GOT3 (cell line): ENCODE results near the gene RAB11FIP3.
"Not testable (repeated sequence)": the region's sequence is repeated elsewhere in the genome, so short reads cannot be mapped to it uniquely, and the experiment has no call there.

Experiments
- DNase-seq: peaks from one replicate; lab custom pipeline; 2025; ENCODE audit warnings: mixed read lengths; lab: John Stamatoyannopoulos, UW

Gene RAB11FIP3

GRCh38 chr16:392450-393030 is 32.9 kb upstream of the RAB11FIP3 start:
- no peak for DNase-seq

DNA sequence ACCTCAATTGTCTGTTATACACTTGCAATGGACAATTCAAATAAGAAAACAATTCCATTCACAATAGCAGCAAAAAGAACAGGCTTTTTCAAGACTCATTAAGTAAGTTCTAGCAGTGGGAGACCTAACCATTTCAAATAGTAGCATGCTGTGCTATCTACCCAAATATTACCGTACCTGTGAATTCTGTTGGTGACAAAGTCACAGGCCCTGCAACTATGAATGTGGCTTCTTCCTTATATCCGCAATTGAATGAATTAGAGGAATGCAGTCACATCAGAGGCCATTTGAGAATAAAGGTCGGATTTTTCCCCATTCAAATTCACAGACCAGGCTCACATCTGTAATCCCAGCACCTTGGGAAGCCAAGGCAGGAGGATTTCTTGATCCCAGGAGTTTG is 29.2 kb upstream of the RAB11FIP3 start:
- no peak for DNase-seq

- DNase-seq: no peak
Measured at GRCh38 chr16:396605-397004, 28.8 kb upstream of the RAB11FIP3 start.

DNA sequence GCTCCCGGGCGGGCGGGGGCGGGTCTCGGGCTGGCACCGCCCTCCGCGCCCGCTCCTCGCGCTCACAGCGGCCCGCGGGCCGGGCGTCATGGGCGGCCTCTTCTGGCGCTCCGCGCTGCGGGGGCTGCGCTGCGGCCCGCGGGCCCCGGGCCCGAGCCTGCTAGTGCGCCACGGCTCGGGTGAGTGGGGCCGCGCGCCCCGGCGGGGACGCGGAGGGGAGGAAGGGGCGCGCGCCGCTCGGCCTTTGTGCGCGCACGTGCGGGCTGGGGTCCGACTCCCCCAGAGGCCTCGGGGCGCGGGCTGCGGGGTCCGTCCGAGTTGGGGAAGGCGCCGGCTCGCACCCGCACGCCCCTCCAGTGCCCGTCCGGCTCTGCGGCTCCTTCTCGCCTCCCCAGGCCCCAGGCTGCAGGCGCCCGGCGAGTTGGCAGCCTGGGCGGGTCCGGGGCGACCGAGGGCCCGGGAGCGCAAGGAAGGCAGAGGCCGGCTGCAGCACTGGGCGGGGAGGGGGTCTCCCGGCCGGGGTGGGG is 28.3 kb upstream of the RAB11FIP3 start, which contains the start of gene NME4:
TSS of gene NME4 (plus strand) at position 65 of the 527 bp plus-strand sequence. CDS start at position 89, 24 bp downstream.
- DNase-seq: no peak

GRCh38 chr16:397736-398332 is 27.6 kb upstream of the RAB11FIP3 start:
- DNase-seq: peak; percentile 36

DNA sequence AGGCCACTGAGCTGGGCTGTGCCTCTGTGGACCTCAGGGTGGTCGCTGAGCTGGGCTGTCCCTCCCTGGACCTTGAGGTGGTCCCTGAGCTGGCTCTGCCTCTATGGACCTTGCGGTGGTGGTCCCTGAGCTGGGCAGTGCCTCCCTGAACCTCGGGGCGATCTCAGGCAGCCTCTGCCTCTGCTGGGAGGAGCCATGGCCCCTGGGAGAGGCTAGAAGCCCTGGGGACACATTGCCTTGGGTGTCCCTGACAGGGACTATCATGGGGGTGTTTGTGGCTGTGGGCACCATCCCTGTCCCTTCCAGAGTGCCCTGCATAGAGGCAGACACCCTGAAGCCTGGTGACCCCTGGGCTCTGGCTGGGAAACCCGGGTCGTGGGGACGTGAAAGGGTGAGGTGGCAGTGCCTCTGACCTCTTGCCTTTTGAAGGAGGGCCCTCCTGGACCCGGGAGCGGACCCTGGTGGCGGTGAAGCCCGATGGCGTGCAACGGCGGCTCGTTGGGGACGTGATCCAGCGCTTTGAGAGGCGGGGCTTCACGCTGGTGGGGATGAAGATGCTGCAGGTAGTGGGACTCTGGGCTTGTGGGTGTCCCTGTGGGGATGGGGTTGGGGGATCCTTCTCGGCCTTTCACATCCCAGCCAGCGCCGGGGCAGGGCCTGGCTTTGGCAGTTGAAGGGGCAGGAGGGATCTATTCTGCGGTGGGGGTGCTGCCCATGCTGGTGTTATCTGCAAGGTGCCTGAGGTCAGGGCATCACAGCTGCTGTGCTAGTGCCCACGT is 26.7 kb upstream of the RAB11FIP3 start:
- DNase-seq: no peak

GRCh38 chr16:399340-400019 is 26.0 kb upstream of the RAB11FIP3 start:
- DNase-seq: no peak

- no peak for DNase-seq
Measured at GRCh38 chr16:400061-400591, 25.3 kb upstream of the RAB11FIP3 start.

DNA sequence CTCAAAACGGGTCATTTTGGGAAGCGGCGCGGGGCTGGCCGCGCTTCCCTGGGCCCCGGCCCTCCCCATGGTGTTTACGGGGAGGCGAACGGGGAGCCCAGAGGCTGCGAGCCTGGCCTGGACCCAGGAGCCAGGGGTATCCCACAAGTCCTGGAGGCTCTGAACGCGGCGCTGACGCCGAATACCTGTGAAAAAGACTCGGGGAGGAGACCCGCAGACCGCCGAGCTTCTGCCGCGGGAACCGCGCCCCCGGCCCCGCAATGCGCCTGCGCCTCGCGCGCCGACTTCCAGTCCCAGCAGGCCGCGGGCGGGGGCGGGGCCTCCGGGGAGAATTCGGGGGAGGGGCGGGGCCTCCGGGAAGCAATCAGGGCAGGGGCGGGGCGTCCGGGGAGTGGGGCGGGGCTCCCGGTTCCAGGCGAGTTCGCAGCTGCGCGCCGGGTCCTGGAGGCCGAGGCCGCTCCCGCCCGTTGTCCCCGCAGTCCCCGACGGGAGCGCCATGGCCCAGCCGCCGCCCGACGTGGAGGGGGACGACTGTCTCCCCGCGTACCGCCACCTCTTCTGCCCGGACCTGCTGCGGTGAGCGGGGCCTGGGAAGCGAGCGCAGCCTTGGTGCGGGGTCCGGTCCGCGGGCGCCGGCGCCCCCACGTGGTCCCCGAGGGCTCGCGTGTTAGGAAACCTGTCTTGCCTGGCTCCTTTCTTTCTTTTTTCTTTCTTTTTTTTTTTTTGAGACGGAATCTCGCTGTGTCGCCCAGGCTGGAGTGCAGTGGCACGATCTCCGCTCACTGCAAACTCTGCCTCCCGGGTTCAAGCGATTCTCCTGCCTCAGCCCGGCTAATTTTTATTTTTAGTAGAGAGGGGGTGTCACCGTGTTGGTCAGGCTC is 23.7 kb upstream of the RAB11FIP3 start, which contains the start of gene DECR2:
TSS of gene DECR2 (plus strand) at position 418 of the 881 bp plus-strand sequence. CDS start at position 497, 79 bp downstream.
- peak; percentile 87 for DNase-seq

- DNase-seq: no peak
Measured at GRCh38 chr16:404971-405486, 20.4 kb upstream of the RAB11FIP3 start.

DNA sequence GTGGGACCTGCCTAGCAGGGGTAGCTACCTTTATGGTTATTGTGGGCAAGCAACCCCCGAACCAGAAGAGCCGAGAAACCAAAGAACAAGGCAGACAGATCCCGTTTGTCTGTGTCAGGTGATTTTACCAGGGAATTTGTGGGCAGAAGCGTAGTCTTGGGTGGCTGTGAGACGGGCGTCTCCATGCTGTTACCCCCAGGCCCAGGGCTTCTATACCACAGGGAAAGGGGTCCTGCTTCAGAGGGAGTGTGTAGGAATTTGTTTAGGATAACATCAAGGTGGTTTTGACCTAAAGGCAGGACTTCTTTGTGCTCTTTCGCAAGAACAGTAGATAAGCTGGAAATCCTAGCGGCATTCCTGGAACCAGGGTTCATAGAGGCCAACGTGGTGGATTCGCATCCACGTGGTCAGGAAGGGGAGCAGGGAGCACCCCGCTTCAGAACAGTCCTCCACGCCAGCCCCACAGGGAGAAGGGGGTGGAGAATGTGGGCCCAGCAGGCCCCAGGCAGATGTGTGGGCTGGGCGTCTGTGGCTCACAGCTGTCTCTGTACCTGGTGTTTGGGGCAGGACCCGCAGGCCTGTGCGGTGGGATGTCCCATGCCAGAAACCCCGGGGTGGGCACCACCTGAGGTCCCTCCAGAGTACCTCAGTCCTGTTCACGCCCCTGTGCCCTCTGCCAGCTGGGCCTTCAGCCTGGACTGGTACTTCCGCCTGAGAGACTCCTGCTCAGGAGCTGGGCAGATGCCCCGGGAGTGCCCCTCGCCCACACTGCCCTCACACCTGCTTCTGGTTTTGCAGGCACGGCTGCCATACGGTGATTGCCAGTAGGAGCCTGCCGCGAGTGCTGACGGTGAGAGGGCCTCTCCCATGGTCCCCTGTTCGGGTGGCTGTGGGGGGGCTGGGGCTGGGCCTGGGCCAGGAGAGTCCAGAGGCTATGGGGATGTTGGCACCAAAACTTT is 19.6 kb upstream of the RAB11FIP3 start:
- no peak for DNase-seq

- DNase-seq: no peak
Measured at GRCh38 chr16:407253-407652, 18.2 kb upstream of the RAB11FIP3 start.

DNA sequence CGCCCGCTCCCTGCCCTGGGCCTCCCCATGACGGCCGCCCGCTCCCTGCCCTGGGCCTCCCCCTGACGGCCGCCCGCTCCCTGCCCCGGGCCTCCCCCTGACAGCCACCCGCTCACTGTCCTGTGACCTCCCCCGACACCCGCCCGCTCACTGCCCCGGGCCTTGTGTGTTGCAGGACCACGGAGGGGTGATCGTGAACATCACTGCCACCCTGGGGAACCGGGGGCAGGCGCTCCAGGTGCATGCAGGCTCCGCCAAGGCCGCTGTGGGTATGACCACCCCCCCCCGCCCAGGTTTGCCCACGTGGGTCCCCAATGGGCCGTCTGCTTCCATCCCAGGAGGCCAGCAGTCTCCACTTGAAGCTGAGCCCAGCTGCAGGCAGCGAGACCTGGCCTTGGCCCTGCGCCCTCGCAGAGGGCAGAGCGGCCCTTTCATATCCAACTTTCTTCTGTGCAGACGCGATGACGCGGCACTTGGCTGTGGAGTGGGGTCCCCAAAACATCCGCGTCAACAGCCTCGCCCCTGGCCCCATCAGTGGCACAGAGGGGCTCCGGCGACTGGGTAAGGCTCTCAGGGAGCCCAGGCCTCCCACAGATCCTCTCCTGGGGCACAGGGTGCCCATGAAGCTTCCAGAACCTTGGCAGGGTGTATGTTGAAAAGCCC is 14.8 kb upstream of the RAB11FIP3 start:
- DNase-seq: no peak

DNA sequence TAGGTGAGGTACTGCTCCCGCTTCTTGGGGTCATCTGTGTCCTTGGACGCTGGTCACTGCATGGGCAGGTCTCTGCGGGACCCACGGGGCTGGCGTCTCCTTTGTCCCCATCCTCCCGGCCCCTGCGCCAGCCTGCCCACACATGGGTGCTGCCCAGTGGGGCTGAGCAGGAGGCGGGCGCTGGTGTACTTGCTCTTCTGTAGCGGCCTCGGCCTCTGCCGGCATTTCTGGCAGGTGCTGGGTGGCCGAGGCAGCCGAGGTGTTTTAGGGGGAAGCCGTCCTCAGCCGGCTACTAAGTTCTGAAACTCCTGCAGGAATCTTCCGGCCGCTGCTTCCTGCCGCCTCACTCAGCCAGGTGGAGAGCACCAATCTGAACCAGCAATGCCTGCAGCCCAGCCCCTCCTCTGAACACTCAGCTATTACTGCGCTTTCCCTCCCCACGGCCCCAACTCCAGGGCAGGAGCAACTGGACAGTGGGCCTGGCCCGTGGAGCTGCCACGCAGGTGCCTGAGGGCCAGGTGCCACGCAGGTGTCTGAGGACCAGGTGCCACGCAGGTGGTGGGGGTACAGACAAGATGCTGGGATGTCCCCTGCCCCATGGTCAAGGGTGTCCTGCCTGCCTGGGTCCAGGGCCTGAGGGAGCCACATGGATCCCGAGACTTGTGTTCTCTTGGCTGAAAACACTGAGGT is 13.7 kb upstream of the RAB11FIP3 start:
- no peak for DNase-seq

DNA sequence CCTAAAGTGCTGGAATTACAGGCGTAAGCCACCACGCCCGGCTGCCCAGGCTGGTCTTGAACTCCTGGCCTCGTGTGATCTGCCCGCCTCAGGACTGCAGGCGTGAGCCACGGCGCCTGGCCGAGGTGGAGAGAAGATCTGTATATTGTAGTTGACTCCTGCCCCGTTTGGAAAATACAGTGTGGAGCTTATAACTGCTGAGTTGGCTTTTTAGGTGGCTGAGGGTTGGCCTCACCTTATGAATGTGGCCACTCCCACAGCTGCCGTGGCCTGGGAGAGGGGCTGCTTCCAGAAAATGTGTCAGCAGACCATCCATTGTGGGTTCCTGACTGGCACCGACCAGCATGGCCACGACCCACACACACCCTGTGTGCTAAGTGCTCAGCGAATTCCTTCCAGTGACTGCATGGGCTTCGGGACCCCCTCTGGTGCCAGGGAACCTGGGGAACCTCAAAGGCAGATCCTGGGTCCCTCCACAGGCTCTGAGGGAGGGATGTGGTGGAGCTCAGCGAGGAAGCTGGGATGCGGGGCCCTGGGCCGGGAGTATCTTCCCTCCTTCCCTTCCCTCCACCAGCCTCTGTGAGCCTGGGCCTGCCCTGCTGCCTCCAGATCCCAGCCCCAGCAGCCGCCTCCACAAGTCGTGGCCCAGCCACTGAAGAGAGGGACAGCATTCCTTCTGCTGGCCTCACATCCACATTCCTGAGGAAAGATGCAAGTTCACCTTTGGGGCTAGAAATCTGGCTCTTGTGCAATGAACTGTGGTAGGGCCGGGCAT is 10.9 kb upstream of the RAB11FIP3 start:
- no peak for DNase-seq

GRCh38 chr16:415170-415498 is 10.3 kb upstream of the RAB11FIP3 start:
- not testable (repeated sequence) for DNase-seq

GRCh38 chr16:422179-422578 is 3.3 kb upstream of the RAB11FIP3 start:
- not testable (repeated sequence) for DNase-seq
